A204.1 (cell line): ENCODE measurements around the gene CDC42BPA.

Experiments used
- FAIRE-seq: peaks from 2 replicates; lab custom pipeline; 2012; peaks lifted over from hg19 to GRCh38; lab: Jason Lieb, UNC

CDC42BPA gene

DNA sequence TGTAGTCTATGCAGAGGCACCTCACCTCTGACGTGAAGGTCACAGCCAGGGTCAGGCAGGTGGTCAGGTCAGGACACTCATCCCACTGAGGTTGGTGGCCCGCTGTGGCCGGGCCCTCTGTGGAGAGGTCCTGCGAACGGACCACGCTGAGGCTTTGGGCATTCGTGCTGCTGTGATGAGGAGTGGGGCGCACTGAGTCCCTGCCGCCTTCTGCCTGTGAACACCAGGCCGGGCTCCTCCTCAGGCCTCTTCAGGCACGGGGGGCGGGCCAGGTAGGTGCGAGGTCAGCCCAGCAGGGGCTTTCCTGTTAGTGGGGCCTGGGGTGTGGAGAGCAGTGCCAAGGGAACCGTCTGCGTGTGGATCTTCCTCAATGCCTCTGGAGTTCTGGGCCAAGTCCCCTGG lies 339.2 kb downstream of the CDC42BPA start:
- FAIRE-seq, result no peak

DNA sequence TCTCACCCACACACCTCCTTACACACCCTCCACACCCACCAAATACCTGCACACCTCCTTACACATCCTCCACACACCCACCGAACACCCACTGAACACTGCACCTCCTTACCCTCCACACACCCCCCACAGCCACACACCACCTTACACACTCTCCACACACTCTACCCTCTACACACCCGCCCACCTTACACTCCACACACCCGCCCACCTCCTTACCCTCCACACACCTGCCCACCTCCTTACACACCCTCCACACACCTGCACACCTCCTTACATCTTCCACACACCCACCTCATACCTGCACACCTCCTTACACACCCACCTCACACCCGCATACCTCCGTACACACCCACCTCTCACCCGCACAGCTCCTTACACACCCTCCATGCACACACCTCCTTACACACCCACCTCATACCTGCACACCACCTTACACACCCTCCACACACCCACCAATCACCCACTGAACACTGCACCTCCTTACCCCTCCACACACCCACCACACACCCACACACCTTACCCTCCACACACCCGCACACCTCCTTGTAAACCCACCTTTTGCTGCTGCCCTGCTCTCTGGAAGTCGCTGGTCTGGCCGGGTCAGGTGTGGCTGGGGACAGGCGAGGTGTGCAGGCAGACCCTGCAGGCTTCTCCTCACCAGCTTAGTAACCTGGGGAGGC lies 339.7 kb downstream of the CDC42BPA start:
- no peak for FAIRE-seq

DNA sequence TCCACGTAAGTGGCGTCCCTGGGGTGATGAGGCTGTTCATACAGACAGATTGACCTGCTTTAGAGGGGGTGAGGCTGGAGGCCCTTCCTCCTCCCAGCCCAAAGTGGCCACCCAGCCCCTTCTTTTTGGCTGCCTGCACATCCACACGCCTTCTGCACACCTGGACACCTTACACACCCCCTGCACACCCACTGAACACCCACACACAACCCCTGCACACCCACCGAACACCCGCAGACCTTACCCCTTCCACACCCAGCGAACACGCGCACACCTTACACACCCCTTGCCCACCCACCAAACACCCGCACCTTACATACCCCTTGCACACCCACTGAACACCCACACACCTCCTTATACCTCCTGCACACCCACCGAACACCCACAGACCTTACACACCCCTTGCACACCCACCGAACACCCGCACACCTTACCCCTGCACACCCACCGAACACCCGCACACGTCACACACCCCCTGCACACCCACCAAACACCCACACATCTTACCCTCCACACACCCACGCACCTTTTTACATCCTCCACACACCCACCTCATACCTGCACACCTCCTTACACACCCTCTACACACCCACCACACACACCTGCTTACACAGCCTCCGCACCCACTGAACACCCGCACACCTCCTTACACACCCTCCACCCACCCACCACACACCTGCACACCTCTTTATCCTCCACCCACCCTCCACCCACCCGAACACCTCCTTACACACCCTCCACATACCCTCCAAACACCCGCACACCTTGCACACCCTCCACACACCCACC lies 340.5 kb downstream of the CDC42BPA start:
- FAIRE-seq, result no peak

DNA sequence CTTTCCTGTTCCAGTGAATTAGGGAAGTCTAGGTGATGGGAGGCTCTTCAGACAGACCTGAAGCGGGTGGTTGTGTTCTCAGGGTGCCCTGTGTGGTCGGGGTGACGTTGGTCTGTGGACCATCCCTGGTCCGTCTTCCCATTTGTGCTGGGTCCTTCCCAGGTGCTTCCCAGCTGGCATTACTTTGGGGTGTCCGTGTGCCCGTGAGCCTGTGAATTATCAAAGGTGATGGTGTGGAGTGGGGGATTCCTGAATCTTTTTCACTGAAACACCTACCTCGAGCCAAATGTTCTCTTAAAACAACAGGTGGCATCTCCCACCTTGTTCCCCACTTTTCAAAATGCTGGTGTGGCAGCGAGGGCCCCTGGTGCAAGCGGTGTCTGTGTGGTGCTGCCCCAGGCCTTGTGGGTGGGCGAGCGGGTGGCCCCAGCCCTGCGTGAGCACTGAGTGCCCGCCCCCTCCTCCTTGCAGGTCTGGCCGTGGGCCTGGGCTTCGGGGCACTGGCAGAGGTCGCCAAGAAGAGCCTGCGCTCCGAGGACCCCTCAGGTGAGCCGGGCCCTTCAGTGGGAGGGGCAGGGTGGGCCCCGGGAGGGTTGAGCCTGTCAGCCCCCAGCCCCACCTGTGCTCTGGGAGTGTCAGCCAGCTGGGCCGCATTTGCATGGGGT lies 341.2 kb downstream of the CDC42BPA start:
- FAIRE-seq, result no peak

DNA sequence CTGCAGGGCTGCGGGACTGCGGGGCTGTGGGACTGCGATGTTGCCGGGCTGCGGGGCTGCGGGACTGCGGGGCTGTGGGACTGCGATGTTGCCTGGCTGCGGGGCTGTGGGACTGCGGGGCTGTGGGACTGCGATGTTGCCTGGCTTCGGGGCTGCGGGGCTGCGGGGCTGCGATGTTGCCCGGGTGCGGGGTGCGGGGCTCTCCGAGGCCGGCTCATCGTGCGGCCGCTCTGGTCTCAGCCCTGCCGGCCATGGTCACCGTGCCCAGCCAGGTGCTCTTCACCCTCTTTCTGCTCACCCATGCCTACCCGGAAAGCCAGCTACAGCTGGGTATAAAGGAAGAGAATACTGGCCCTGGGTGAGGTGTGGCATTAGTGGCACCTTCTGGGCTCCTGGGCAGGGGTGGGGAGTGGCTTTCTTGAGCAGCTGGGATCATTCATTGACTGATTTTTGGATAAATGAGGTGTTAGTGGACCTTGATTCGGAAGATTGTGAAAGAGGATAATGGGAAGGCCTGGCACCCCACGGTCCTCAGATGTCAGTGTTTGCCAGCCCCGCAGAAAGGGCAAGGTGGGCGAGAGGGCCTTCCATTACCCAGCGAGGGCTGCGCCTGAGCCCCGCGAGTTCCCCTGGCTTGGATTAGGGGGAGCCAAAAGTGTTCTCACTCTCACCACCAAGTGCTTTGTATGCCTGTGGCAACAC lies 341.9 kb downstream of the CDC42BPA start:
- FAIRE-seq, result no peak

DNA sequence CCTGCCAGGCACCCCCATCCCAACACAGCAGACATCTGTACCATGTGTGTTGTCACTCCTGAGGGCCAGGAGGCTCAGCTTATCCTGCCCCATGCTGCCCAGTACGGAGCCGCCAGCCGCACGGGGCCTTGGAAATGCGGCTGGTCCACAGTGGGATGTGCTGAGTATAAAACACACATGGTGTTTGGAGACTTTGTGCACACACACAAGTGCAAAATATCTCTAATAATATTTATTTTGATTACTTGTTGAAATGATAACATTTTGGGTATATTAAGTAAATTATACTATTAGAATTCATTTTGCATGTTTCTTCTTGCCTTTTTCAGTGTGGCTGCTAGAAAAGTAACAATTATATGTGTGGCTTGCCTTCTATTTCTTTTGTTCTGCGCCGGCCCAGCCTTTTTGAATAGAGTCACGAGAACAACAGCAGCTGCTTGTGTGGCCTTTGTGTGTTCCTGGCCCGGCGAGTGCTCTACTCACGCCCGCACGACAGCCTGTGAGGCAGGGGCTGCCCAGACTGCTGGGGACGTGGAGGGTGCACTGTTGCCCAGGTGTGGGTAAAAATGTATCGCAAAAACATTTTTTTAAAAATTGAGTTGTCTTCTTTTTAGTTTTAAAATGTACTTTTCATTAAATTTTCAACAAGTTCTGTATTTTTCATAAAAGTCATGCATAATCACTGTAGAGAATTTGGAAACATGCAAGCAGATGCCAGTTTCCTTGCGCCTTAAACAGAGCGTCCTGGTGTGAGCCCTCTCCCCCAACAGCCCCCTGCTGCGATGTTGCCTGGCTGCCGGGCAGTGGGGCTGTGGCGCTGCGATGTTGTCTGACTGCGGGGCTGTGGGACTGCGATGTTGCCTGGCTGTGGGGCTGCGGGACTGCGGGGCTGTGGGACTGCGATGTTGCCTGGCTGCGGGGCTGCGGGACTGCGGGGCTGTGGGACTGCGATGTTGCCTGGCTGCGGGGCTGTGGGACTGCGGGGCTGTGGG lies 342.7 kb downstream of the CDC42BPA start:
- no peak for FAIRE-seq

DNA sequence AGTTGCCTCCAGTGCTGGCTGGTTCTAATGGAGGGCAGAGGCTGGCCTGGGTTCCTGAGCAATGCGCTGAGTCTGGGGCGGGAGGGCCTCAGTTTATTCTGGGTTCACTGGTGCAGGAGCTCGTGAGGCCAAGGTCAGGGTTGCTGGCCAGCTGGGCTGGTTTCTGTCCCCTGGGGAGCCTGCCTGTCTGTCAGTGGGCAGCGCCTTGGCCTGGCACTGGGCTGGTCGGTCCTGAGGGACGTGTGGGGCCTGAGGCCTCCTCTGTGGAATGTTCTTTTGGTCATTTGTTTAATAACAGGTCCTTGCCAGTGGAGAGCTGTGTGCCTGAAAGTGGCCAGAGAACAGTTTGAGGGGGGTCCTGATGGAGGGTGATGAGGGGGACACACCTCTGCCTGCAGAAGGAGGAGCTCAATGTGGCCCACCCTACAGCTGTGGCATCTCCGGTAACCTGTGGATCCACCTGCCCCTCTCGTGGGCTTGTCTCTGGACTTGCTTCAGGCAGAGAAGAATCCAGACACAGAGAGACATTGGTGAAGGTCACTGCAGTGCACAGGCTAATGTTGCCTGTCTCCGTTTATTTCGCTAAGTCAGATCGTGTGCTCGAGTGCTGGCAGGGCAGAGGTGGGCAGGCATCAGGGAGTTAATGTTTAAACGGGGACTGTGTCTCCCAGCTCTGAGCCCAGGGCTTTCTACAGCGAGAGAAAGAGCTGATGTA lies 343.6 kb downstream of the CDC42BPA start:
- no peak for FAIRE-seq

DNA sequence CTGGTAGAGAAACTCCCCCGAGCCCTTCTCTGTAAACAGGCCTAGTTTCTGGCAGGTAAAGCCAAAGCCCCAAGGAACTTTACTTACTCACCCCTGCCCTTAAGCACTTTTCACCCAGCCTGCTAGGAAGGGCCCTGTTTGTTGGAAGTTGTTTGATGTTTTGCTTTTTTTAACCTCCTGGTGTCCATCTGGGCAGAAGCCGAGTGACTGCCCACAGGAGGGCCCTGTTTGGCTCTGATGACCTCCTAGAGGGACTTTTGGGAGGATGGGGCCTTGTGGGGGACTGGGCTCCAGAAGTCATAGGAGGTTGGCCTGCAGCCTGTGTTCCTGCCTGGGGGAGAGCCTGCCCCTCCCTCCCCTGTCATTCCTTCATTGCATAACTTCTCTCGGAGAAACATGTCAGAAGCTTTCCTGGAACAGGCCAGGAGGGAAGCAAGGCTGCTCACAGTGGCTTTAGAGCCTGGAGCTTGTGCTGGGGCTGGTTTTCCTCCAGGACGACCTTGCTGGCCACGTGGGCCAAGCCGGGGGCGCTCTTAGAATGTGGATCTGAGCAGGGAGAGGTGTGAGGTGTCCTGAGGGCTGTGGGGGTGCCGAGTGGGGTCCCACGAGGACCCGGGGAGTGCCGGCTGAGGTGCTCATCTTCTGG lies 344.3 kb downstream of the CDC42BPA start:
- no peak for FAIRE-seq

DNA sequence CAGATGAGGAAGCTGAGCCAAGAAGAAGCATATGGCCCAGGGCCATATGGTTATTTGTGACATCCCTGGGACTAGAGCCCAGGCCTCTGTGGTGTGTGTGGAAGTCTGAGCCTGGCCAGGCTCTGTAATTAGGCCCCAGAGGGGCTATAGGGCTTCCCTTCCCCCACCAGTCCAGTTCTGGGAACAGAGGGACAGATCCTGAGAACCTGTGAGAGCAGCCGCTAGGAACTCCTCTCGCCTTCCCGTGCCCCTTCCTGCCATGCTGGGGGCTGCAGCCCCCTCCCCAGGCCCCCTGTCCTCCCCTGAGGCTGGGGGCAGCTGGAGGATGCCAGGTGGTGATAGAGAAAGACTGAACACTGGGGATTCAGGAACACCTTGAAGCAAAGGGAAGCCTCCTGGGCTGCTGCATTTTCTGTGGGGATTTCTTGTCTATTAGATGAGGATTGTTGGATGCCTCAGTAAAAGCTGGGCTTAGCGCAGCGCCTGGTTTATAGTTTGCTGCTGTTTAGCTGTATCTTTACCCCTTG lies 344.9 kb downstream of the CDC42BPA start:
- FAIRE-seq, result no peak

DNA sequence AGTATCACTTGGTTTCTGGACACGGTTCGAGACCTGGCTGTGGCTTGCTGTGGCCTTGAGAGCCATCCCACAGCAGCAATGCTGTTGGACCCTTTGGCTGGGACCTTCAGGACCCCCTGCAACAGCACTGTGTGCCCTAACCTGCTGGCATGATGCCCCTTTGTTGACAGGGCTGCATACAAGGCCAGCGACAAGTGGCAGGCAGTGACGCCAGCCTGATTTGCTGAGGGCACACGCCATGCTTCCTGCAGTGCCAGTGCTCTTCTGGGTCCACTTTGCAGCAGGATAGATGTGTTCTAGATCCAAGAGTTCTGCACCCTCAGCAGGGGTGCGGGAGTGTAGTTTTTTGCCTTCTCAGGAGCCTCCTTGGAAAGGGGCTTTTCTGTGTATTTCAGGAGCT lies 345.4 kb downstream of the CDC42BPA start:
- no peak for FAIRE-seq

DNA sequence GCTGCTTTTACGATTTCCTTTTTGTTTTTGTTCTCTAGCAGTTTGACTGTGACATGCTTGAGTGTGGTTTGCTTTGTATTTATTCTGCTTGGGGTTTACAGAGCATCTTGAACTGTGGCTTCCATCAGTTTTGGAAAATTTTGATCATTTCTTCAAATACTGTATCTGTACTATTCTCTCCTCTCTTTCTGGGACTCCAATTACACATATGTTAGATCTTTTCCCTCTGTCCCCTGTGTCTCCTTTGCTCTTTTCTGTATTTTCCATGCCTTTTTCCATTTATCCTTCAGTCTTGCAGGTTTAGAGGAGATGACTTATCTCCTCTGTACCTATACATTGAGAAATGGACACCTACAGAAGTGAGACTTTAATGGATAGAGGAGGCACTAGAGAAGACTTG lies 346.5 kb downstream of the CDC42BPA start:
- FAIRE-seq, result no peak

DNA sequence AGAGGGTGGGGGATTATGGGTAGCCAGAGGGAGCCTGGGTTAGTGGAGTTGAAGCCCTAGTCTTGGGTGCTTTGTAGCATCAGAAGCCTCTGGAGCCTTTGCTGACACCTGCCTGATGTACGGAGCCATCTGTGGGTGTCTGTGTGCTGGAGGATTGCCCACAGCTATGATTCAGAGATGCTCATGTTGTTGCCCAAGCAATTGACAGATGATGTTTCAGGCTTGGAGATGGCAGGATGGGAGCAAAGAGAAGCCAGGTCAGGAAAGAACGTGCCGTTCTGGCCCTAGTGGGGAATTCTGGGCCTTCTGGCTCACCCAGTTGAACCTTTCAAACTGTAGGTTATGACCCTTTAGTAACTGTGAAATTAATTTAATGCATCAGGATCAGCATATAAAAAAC lies 350.6 kb downstream of the CDC42BPA start:
- FAIRE-seq, result no peak

DNA sequence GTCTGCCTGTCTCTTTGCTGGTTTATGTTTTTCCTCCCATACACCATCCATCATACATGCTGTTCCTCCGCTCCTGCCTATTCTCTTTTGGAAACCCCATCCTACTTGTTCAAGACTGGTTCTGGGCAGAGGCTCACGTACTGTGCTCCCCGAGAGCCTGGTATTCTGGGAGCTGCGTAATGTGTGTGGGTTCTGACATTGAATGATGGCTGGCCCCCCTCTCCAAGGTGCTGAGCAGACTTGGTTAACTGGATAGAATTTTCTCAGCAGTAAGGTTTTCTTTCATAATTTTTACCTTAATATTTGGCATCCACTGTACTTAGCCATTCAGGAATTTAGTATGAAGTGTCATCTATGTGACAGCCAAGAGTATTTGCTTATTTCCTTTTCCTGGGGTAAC lies 351.6 kb downstream of the CDC42BPA start:
- FAIRE-seq, result no peak

DNA sequence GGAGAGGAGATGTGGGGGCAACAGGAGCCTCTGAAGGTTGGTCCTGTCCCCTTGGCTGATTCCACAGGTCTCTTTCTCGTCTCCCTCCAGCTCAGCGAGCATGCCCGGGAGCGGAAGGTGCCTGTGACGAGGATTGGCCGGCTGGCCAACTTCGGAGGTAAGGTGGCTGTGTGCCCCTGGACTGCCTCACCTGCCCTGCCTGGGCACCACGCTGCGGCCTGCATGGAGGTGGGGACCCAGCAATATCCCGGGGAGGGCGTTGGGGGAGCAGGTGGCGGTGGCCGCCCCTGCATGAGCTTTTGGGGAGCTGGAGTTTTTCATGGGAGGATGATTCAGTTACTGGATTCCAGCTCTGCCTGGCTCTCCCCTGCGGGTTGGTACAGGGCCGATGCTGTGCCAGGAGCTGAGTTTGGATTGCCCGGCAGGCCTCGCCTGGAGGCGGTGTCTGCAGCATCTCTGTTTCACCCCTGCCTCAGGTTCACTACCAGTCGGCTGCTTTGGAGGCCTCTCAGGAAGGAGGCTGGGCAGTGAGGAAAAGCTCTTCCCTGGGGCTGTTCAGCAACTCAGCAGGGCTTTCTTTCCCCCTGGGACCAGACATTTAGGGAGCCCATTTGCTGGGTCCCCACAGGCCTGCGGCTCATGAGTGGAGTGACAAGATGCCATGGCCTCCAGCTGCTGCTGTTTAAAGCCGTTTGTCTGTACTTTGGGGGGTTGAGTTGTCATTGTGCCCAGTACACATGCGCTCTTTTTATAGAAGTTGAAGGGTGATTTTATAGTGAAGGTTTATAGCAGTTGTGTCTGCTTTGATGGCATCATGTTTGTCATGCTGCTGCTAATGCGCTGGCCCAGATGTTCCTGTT lies 352.5 kb downstream of the CDC42BPA start:
- FAIRE-seq, result no peak

DNA sequence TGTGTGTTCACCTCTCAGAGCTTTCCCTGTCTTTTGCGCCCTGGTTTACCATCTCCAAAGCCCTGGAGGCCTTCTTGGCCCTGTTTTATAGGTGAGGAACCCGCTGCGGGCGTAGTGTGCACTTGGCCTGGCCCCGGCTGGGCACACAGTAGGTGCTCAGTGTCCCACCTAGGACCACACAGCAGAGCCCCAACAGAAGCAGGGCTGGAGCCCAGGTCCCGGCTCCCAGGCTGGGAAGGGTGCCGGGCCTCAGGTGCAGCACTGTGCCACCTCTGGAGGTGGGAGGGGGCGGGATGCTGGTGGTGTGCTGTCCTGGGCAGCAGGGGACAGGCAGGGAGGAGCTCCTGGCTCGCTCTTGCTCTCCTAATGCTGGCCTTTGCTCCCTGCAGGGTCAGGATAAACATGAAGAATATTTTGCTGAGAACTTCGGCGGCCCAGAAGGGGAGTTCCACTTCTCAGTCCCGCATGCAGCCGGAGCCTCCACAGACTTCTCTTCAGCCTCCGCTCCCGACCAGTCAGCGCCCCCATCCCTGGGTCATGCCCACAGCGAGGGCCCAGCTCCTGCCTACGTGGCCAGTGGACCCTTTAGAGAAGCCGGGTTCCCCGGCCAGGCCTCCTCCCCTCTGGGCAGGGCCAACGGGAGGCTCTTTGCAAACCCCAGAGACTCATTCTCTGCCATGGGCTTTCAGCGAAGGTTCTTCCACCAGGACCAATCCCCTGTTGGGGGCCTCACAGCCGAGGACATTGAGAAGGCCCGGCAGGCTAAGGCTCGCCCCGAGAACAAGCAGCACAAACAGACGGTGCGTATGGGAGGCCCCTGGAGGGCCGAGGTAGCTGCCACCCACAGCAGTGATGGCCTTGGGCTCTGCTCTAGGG lies 353.4 kb downstream of the CDC42BPA start:
- FAIRE-seq, result no peak

DNA sequence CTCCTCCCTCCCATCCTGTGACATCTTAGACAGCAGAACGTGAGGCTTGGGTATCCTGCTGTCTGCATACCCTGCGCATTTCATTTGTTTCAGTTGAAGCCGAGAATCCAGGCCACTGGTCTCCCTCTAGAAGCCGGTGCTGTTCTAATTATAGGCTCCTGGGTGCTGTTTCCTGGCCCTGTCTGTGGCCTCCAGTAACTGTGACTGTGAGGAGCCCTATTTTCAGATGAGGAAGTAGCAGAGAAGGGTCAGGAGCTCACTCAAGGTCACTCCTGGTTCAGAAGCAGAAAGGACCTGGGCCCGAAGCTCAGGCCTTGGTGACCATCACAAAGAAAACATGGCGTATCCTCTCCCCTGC lies 354.2 kb downstream of the CDC42BPA start:
- no peak for FAIRE-seq

DNA sequence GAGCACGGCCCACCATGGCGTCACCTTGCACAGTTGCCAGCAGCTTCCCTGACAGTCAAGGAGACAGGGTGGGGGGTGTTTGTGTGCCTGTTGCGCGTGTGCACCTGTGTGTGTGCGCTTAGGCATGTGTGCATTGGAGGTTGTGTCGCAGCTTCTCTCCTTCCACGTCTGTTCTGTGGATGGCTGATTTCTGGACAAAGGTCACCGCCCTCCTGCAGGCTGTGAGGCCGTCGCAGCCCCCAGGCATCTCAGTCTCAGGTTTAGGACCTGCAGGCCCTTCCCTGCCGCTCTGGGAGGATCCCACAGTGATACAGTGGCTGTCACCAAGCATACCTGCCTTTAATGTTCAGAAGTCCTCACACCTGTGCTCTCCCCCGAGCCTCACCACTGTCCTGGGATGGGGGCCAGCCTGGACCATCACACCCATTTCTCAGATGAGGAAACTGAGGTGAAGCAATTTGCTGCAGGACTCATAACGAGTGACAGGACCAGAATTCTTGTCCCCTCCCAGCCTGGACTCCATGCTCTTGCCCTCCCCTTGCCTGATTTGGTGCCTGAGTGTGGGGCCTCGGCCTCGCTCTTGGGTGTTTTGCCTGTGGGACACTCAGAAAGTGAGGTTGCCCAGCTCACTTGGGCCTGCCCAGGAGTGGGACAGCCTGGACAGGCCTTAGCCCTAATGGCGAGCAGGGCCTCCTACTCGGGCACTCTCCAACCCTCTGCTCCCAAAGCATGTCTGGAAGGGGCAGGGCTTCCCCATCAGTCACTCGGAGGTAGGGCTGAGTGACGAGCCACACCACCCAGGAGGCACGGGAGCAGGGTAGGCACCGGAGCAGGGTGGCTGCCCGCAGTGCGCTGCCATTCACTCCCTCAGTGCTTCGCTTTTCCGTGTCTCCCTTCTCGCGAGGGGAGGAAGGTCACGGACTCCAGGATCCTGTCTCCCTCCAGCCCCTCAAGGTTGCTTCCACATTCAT lies 355.6 kb downstream of the CDC42BPA start:
- no peak for FAIRE-seq
